Cardiac muscle cell (in vitro differentiated cells and primary cell): ENCODE results near the gene LRMDA. TPM values are rescaled to one million over a fixed set of nuclear protein-coding genes. Genes with fewer than 3 reads are reported as not detected.

ENCODE experiments used
- DNase-seq, 2 donors: peaks; one replicate each; pipeline versions ENCODE4 v3.0.0 to v3.0.0-alpha.2; 2010 to 2017; ENCODE audit warnings: low read depth in 1 of 2, low spot score in 1 of 2
- H3K27ac ChIP-seq: fragments of 200-600 bp; sonication (generic); 2 replicates; pipeline ENCODE4 v1.5.1; 2016
- H3K27me3 ChIP-seq: fragments of 200-600 bp; sonication (generic); 2 replicates; pipeline ENCODE4 v1.6.0; 2016; ENCODE audit warnings: control low read depth
- H3K36me3 ChIP-seq: fragments of 200-600 bp; sonication (generic); 2 replicates; pipeline ENCODE4 v1.5.1; 2016; ENCODE audit warnings: control low read depth
- H3K4me1 ChIP-seq: fragments of 200-600 bp; sonication (generic); 2 replicates; pipeline ENCODE4 v1.8.1; 2017; ENCODE audit warnings: low read depth, mild to moderate bottlenecking, mixed run types
- H3K4me3 ChIP-seq: fragments of 200-600 bp; sonication (generic); 2 replicates; pipeline ENCODE4 v1.5.1; 2016; ENCODE audit warnings: mild to moderate bottlenecking
- H3K9me3 ChIP-seq: fragments of 200-600 bp; sonication (generic); 2 replicates; pipeline ENCODE4 v1.5.1; 2017; ENCODE audit warnings: low read depth, mild to moderate bottlenecking, control low read depth
- CTCF ChIP-seq: IDR thresholded peaks from 2 replicates; pipeline ENCODE4 v1.5.1; 2012; ENCODE audit warnings: low read depth, mild to moderate bottlenecking, low read length
- polyA plus RNA-seq: library from polyadenylated mRNA; unstranded; fragments of >200 nt; fragmentation: Nextera tagmentation; extraction: Ambion mirVana; gene quantifications from 2 replicates; pipeline ENCODE4 v1.2.1, GENCODE V29; 2016
- total RNA-seq: library from RNA; depleted of rRNA; stranded (reverse); fragments of >200 nt; gene quantifications from 2 replicates; pipeline ENCODE4 v1.2.3, GENCODE V29; 2016

Gene LRMDA
- total and polyA plus RNA-seq, 2 experiments from 2014 or later, result 6.2 to 11.7 TPM

DNA sequence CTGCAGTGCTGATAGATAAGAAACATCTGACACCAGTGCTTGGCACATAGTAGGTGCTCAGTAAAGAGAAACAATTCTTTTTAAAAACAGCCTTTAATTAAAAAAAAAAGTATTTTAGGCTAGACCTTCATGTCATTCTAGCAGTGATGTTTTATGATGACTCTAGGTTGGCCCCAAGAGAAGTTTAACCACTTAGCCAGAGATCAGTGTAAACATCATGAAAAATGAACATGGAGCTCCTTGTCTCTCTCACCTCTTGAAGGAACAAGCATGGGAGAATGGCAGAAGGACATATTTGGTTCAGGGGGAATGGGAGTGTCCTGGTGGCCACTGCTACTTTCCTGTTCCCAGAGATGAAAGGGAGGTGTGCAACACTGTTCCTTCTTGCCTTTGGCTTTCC lies 641.0 kb downstream of the LRMDA start:
- TF ChIP-seq CTCF, result no peak
- Histone ChIP-seq H3K4me1 (no peaks in the 10 kb centered on the region), H3K27me3 (no peaks in the 10 kb centered on the region), H3K36me3 (no peaks in the 10 kb centered on the region), H3K9me3 (no peaks in the 10 kb centered on the region), H3K27ac (no peak overlapping the region), H3K4me3 (no peak overlapping the region)
- no peak for DNase-seq

GRCh38 chr10:76073524-76073923 lies 642.1 kb downstream of the LRMDA start:
- Histone ChIP-seq H3K9me3 (no peaks in the 10 kb centered on the region), H3K27ac (no peak overlapping the region), H3K27me3 (no peaks in the 10 kb centered on the region), H3K4me3 (no peak overlapping the region), H3K4me1 (no peaks in the 10 kb centered on the region), H3K36me3 (no peaks in the 10 kb centered on the region)
- TF ChIP-seq CTCF, result no peak
- DNase-seq, result no peak

DNA sequence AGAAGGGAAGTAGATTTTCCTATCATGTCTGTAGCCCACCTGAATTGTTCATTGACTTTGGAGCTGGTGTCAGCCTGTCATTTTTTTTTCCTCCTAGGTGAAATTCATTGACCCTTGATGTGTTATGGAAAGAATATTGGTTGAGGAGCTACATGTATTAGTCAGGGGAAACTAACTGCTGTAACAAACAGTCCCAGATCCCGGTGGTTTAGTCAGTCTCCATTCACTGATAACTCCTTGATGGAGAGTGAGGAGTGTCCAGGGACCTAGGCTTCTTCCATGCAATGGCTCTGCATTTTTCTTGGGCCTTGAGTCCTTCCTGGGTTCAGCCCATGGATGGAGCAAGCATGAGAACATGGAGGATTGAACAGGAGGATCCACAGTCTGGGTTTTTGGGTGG lies 643.2 kb downstream of the LRMDA start:
- TF ChIP-seq CTCF, result no peak
- Histone ChIP-seq H3K4me1 (no peaks in the 10 kb centered on the region), H3K27me3 (no peaks in the 10 kb centered on the region), H3K4me3 (no peak overlapping the region), H3K27ac (no peak overlapping the region), H3K9me3 (no peaks in the 10 kb centered on the region), H3K36me3 (no peaks in the 10 kb centered on the region)
- DNase-seq, result no peak

DNA sequence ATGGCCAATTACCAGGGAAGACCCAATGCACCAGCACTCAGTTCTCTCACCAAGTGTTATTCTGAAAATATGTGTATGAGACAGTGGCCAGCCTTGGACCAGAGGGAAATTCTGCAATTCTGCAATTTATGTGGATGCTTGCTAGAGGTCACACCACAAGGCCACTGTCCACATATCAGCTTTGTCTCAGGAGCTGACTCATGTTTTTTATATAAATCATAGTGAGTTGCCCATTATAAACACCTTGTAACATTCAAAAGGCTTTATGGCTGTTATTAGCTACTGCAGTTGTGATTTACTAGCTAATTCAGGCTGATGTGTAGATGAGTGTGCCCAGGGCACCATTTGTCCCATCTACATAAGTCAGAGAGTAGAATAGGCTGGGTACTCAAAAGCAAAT lies 649.0 kb downstream of the LRMDA start:
- Histone ChIP-seq H3K27me3 (no peaks in the 10 kb centered on the region), H3K4me1 (no peaks in the 10 kb centered on the region), H3K27ac (no peak overlapping the region), H3K4me3 (no peak overlapping the region), H3K9me3 (no peaks in the 10 kb centered on the region), H3K36me3 (no peaks in the 10 kb centered on the region)
- no peak for TF ChIP-seq CTCF
- peak in 1 of 2 donors; percentile 13 for DNase-seq

- no peak overlapping the region for H3K4me3 ChIP-seq
- no peaks in the 10 kb centered on the region for H3K4me1 ChIP-seq
- H3K27me3 ChIP-seq, result no peaks in the 10 kb centered on the region
- no peaks in the 10 kb centered on the region for H3K9me3 ChIP-seq
- H3K36me3 ChIP-seq, result no peaks in the 10 kb centered on the region
- H3K27ac ChIP-seq, result no peak overlapping the region
- peak in 1 of 2 donors; percentile 17 for DNase-seq
- no peak for TF ChIP-seq CTCF
Measured at GRCh38 chr10:76080991-76081390, 649.6 kb downstream of the LRMDA start.

GRCh38 chr10:76082232-76082631 lies 650.8 kb downstream of the LRMDA start:
- no peaks in the 10 kb centered on the region for H3K9me3 ChIP-seq
- H3K4me3 ChIP-seq, result no peak overlapping the region
- H3K36me3 ChIP-seq, result no peaks in the 10 kb centered on the region
- no peak for DNase-seq
- no peaks in the 10 kb centered on the region for H3K4me1 ChIP-seq
- no peak overlapping the region for H3K27ac ChIP-seq
- H3K27me3 ChIP-seq, result no peaks in the 10 kb centered on the region
- TF ChIP-seq CTCF, result no peak
